Osteocyte (in vitro differentiated cells): ENCODE data around the gene ARPC5. TPM values are rescaled to one million over a fixed set of nuclear protein-coding genes. Genes with fewer than 3 reads are reported as not detected.
A peak's percentile ranks its signal among the peaks of the same experiment; 100 is the strongest.
"Not testable (repeated sequence)": the region's sequence is repeated elsewhere in the genome, so short reads cannot be mapped to it uniquely, and the experiment has no call there.

Experiments
- DNase-seq: peaks from one replicate; pipeline ENCODE4 v3.0.0; 2021; ENCODE audit warnings: mixed read lengths; ENCODE audit not compliant: unreplicated experiment; ENCODE audit errors: extremely low spot score
- H3K27ac Mint-ChIP-seq: one replicate; pipeline ENCODE4 v1.8.0; 2021; ENCODE audit warnings: mild to moderate bottlenecking, mixed read lengths; ENCODE audit not compliant: unreplicated experiment
- H3K27me3 Mint-ChIP-seq: one replicate; pipeline ENCODE4 v1.8.0; 2021; ENCODE audit warnings: mixed read lengths; ENCODE audit not compliant: unreplicated experiment
- H3K36me3 Mint-ChIP-seq: one replicate; pipeline ENCODE4 v1.8.0; 2021; ENCODE audit warnings: mixed read lengths; ENCODE audit not compliant: unreplicated experiment
- H3K4me1 Mint-ChIP-seq: one replicate; pipeline ENCODE4 v1.8.0; 2021; ENCODE audit warnings: mixed read lengths; ENCODE audit not compliant: unreplicated experiment
- H3K4me3 Mint-ChIP-seq: one replicate; pipeline ENCODE4 v1.8.0; 2021; ENCODE audit warnings: mild to moderate bottlenecking, moderate library complexity, mixed read lengths; ENCODE audit not compliant: unreplicated experiment
- H3K9me3 Mint-ChIP-seq: one replicate; pipeline ENCODE4 v1.8.0; 2021; ENCODE audit warnings: mixed read lengths; ENCODE audit not compliant: unreplicated experiment
- long read RNA-seq: library from polyadenylated mRNA; unstranded; transcript quantifications from one replicate; pipeline ENCODE4 v2.0.0, GENCODE V29; 2021
- total RNA-seq: library from RNA; stranded (reverse); gene quantifications from 2 replicates; pipeline ENCODE4 v1.2.1, GENCODE V29; 2021
- TF ChIP-seq, protein P1 (sequence below): fragments of 200-600 bp; sonication (generic); IDR thresholded peaks from 2 replicates; pipeline ENCODE4 v1.5.0; 2021; ENCODE audit warnings: antibody characterized with exemption, mild to moderate bottlenecking, moderate library complexity

Gene ARPC5
- total RNA-seq = 126 and 127 TPM in 2 replicates
- long read RNA-seq, full-length matches to known transcripts = 1,487 of 1,510 reads
- long read RNA-seq, partial matches to known transcripts = 8 of 1,510 reads
- long read RNA-seq, other reads (novel, unspliced or antisense) = 15 of 1,510 reads

DNA sequence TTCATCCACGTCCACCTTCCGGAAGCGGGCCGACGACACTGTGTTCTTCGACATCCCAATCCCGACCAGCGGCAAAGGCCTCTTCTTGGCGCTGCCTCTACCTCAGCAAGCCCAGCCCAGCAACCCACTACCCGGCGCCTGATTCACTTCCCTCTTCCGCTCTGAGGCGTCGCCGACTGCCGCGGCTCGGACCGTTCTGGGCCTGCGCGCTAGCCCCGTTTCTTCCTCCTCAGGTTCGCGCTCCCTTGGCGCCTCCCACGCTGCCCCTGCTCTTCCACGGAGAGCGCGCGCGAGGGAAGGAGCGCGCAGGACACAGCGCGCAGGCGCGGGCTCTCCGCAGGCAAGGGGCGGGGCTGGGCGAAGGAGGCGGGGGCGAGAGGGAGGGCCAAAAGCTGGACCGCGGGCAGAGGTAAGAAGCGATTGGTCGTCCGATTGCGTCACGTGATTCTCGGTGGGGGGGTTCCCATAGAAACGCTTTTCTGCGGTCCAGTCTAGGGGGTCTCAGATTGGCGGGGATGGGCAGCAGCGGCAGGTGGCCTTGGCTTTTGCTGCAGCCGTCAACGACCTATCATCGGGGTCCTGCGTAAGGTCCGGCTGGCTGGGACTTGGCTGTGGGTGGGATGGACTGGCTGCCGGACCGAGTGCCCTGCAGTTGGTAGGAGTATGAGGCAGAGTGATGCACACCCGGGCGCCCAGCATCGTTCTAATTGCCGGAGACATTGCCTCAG is at the start of gene ARPC5:
TSS of gene ARPC5 (minus strand) at position 178 of the 728 bp plus-strand sequence. CDS start at position 54, 124 bp downstream.
- Mint-ChIP-seq H3K27me3 (no peaks in the 10 kb centered on the region), H3K4me3 (peak within 1 kb of the TSS; percentile 100), H3K27ac (peak within 1 kb of the TSS; percentile 100), H3K36me3 (peaks cover 6% of the 10 kb centered on the region), H3K4me1 (peaks cover 38% of the 10 kb centered on the region), H3K9me3 (no peaks in the 10 kb centered on the region)
- TF ChIP-seq, protein P1, sequence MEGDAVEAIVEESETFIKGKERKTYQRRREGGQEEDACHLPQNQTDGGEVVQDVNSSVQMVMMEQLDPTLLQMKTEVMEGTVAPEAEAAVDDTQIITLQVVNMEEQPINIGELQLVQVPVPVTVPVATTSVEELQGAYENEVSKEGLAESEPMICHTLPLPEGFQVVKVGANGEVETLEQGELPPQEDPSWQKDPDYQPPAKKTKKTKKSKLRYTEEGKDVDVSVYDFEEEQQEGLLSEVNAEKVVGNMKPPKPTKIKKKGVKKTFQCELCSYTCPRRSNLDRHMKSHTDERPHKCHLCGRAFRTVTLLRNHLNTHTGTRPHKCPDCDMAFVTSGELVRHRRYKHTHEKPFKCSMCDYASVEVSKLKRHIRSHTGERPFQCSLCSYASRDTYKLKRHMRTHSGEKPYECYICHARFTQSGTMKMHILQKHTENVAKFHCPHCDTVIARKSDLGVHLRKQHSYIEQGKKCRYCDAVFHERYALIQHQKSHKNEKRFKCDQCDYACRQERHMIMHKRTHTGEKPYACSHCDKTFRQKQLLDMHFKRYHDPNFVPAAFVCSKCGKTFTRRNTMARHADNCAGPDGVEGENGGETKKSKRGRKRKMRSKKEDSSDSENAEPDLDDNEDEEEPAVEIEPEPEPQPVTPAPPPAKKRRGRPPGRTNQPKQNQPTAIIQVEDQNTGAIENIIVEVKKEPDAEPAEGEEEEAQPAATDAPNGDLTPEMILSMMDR = no peak
- peak; percentile 99 for DNase-seq

DNA sequence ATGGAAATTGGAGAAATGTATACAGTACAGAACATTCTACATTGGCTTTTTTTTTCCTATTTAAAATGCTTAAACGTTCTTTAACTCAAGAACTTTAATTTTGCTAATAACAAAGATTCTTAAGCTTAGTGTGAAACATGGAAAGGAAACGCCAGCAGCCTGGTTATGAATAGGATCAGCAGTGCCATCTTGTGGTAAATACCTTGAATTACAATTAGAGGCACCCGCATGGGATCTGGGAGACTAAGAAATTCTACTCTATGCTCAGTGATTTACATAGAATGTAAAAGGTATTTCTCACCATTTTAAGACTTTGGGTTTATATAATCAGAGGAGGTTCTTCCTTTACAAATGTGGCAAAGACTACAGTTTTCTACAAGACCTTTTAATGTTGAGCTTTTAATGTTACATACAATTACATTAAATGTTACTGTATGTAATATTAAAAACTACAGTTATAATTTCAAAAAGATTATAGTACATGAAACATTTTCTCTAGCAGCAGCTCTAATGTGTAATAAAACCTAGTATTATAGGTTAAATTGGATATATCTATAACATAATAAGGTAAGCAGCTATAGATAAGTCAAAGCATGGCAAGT is 49.6 kb upstream of the ARPC5 start:
- H3K27me3 Mint-ChIP-seq = no peaks in the 10 kb centered on the region
- H3K9me3 Mint-ChIP-seq = peaks cover 10% of the 10 kb centered on the region
- TF ChIP-seq, protein P1 = peak; percentile 70
- H3K36me3 Mint-ChIP-seq = peaks cover 2% of the 10 kb centered on the region
- H3K4me1 Mint-ChIP-seq = no peaks in the 10 kb centered on the region
- H3K4me3 Mint-ChIP-seq = no peak overlapping the region
- DNase-seq = no peak
- H3K27ac Mint-ChIP-seq = no peak overlapping the region

DNA sequence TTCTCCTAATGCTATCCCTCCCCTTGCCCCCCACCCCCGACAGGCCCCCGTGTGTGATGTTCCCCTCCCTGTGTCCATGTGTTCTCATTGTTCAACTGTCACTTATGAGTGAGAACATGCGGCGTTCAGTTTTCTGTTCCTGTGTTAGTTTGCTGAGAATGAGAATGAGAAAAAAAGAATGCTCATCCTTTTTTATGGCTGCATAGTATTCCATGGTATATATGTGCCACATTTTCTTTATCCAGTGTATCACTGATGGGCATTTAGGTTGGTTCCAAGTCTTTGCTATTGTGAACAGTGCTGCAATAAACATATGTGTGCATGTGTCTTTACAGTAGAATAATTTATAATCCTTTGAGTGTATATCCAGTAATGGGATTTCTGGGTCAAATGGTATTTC is 43.8 kb upstream of the ARPC5 start:
- H3K27me3 Mint-ChIP-seq, H3K36me3 Mint-ChIP-seq, H3K27ac Mint-ChIP-seq, DNase-seq, H3K4me1 Mint-ChIP-seq, H3K4me3 Mint-ChIP-seq: not testable (repeated sequence)
- peaks cover 10% of the 10 kb centered on the region for H3K9me3 Mint-ChIP-seq

DNA sequence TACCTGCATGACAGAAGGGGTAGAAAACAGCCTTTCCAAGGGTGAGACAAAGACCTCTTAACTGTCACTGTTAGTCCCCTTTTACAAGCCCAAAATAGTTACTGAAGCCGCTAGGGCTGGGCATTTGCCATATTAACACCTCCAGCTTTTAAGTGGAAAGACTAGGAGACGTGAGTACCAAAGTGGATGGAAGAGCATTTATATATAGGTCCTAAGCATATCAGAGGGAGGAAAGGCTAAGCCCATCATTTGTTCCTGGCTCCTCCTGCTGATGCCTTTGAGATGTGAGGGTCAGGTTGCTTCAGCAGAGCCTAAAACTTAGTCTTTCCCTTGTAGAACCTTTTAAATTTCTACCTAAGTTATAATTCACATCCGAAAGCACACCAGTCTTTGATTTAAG is 43.2 kb upstream of the ARPC5 start:
- no peaks in the 10 kb centered on the region for H3K27me3 Mint-ChIP-seq
- no peak for DNase-seq
- H3K36me3 Mint-ChIP-seq = peaks cover 4% of the 10 kb centered on the region
- no peak overlapping the region for H3K27ac Mint-ChIP-seq
- no peak overlapping the region for H3K4me3 Mint-ChIP-seq
- TF ChIP-seq, protein P1 = no peak
- H3K4me1 Mint-ChIP-seq = peaks cover 10% of the 10 kb centered on the region
- H3K9me3 Mint-ChIP-seq = peaks cover 9% of the 10 kb centered on the region

DNA sequence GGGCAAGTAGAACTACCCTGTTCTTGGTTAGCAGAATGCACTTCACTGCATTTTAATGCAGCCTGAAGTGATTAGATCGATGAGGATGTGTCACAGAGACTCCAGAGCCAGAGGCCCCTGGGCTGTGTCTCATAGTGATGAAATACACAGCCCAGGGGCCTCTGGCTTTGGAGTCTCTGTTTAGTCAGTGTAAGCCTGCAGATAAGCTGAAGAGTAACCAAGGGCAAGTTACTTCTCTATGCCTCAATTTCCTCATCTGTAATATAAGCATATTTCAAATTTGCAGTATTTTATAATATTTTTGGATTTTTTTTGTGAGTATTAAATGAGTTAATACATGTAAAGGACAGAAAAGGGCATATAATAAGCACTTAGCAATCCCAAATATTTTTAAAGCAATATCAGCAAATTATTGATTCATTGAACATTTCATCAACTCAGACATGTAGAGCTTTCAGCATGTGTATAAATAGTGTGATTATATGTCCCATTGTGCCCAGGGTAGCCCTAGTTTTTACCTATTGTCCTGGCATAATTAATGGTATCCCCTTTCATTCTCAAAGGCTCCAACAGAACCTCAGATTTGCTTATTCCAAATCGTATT is 41.1 kb upstream of the ARPC5 start:
- no peak for DNase-seq
- TF ChIP-seq, protein P1 = no peak

More for the DNA sequence above, 41.1 kb upstream of the ARPC5 start:
- Mint-ChIP-seq H3K27ac (no peak overlapping the region), H3K9me3 (peaks cover 4% of the 10 kb centered on the region), H3K27me3 (no peaks in the 10 kb centered on the region), H3K4me3 (no peak overlapping the region), H3K4me1 (peaks cover 10% of the 10 kb centered on the region), H3K36me3 (peaks cover 5% of the 10 kb centered on the region)
